Fibroblast of peridontal ligament (primary cell): ENCODE measurements around the gene POLRMT.
A peak's percentile ranks its signal among the peaks of the same experiment; 100 is the strongest.
"Not testable (repeated sequence)": the region's sequence is repeated elsewhere in the genome, so short reads cannot be mapped to it uniquely, and the experiment has no call there.

Source experiments
- DNase-seq: peaks from one replicate; pipeline ENCODE4 v3.0.0-alpha.2; 2010; ENCODE audit errors: extremely low read depth

The POLRMT gene

GRCh38 chr19:611481-611868 lies 21.9 kb downstream of the POLRMT start:
- peak; percentile 96 for DNase-seq

- DNase-seq = peak; percentile 77
Measured at GRCh38 chr19:610801-611480, 22.4 kb downstream of the POLRMT start.

GRCh38 chr19:610071-610800 lies 23.1 kb downstream of the POLRMT start:
- no peak for DNase-seq

GRCh38 chr19:609004-609346 lies 24.4 kb downstream of the POLRMT start:
- DNase-seq = no peak

- DNase-seq = no peak
Measured at GRCh38 chr19:608155-609003, 25.0 kb downstream of the POLRMT start.

GRCh38 chr19:607301-608154 lies 25.8 kb downstream of the POLRMT start:
- no peak for DNase-seq

GRCh38 chr19:605061-605971 lies 28.0 kb downstream of the POLRMT start:
- DNase-seq = not testable (repeated sequence)

GRCh38 chr19:604355-604754 lies 29.0 kb downstream of the POLRMT start:
- no peak for DNase-seq

- DNase-seq = not testable (repeated sequence)
Measured at GRCh38 chr19:603779-604178, 29.6 kb downstream of the POLRMT start.

- DNase-seq = not testable (repeated sequence)
Measured at GRCh38 chr19:603302-603639, 30.1 kb downstream of the POLRMT start.

- DNase-seq = no peak
Measured at GRCh38 chr19:602391-603301, 30.7 kb downstream of the POLRMT start.

- no peak for DNase-seq
Measured at GRCh38 chr19:601790-602189, 31.5 kb downstream of the POLRMT start.

GRCh38 chr19:601310-601709 lies 32.0 kb downstream of the POLRMT start:
- no peak for DNase-seq

- DNase-seq = no peak
Measured at GRCh38 chr19:597406-598315, 35.7 kb downstream of the POLRMT start.

- DNase-seq = no peak
Measured at GRCh38 chr19:596263-596655, 37.1 kb downstream of the POLRMT start.

GRCh38 chr19:595326-596262 lies 37.7 kb downstream of the POLRMT start:
- no peak for DNase-seq

- no peak for DNase-seq
Measured at GRCh38 chr19:594265-594870, 39.0 kb downstream of the POLRMT start.
